ENCODE measurements around the gene SPSB3.

Gene SPSB3

DNA sequence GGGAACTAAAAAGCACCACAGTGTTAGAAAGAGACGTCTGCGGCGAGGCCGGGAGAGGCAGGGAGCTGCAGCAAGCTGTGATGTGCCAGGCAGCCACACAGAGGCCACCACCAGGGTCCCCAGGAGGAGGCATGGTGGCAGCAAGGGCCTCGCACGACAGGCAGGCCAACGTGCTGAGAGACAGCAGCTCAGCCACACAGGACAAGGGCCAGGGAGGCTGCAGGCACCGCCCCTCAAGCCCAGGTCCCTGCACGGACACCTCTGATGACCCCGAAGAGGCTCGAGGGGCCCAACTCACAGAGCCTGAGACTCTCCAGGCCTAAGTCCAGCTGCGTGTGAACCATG lies 38.5 kb upstream of the SPSB3 start:
- no peaks in the 10 kb centered on the region for H3K9me3 ChIP-seq (ENCODE audit: control insufficient read depth, low read length)
- no peaks in the 10 kb centered on the region for H3K36me3 ChIP-seq (ENCODE audit: control insufficient read depth, insufficient read depth, low read length)
- no peaks in the 10 kb centered on the region for H3K27me3 ChIP-seq (ENCODE audit: control insufficient read depth, insufficient read depth, low read length)
- no peak overlapping the region for H3K9ac ChIP-seq (ENCODE audit: low read length)
- peaks cover 12% of the 10 kb centered on the region for H3K4me1 ChIP-seq (ENCODE audit: control insufficient read depth, insufficient read depth, low read length)
- H3K4me3 ChIP-seq (ENCODE audit: low read length): no peak overlapping the region

DNA sequence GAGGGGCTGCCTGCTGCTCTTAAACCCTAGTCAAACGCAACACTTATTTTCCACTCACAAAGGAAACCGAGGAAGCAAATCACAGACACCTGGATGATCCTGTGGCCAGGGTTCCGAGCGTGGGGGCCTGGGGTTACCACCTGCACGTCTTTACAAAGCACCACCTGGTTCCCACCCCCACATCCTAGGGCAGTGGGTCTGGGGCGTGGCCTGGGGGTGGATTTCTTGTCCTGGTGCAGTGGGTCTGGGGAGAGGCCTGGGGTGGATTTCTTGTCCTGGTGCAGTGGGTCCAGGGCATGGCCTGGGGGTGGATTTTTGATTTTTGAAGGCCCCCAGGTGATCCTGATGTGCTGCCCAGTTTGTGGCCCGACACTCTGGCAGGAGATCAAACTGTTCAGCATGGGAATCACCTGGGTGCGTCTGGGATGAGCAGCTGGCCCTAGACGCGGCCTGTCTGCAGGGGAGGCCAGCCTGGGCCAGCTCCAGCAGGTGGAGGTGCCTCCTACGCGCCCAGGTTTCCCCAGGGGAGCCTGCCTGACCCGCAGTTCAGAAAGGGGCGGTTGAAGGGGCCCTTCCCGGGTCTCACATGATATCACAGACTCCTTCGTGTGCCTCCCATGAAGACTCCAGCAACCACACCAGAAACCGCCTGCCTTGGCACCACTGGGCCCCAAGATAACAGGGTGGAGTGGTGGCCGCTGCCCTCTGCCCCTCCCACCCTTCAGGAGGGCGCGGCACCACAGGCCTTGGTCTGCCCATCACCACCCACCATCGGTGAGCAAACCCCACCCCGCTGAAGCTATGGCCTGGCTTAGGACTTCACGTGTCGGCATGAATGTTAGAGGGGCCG lies 38.0 kb upstream of the SPSB3 start:
- no peak overlapping the region for H3K9ac ChIP-seq (ENCODE audit: low read length)
- no peaks in the 10 kb centered on the region for H3K27me3 ChIP-seq (ENCODE audit: control insufficient read depth, insufficient read depth, low read length)
- H3K36me3 ChIP-seq (ENCODE audit: control insufficient read depth, insufficient read depth, low read length): no peaks in the 10 kb centered on the region

DNA sequence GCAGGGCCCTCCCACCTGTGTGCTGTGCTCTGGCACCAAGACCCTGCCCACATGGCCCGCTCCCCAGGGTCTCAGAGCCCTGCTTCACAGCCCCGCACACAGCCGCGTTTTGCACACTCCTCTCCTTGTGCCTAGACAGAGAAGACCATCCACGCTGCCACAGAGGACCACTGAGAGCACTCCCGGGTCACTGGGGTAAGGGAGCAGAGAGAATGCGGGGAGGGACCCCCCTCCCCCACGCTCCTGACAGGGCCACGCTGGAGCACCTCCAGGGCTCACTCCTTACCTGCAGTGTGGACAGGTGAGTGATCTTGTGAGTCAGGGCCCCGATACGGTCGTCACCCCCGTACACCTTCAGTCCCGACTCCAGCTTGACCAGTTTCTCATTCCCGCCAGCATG lies 37.2 kb upstream of the SPSB3 start:
- no peak overlapping the region for H3K4me3 ChIP-seq (ENCODE audit: low read length)
- H3K9me3 ChIP-seq (ENCODE audit: control insufficient read depth, low read length): no peaks in the 10 kb centered on the region
- H3K36me3 ChIP-seq (ENCODE audit: control insufficient read depth, insufficient read depth, low read length): no peaks in the 10 kb centered on the region
- H3K4me1 ChIP-seq (ENCODE audit: control insufficient read depth, insufficient read depth, low read length): no peaks in the 10 kb centered on the region
- H3K9ac ChIP-seq (ENCODE audit: low read length): no peak overlapping the region
- H3K27me3 ChIP-seq (ENCODE audit: control insufficient read depth, insufficient read depth, low read length): no peaks in the 10 kb centered on the region

More for the DNA sequence above, 38.0 kb upstream of the SPSB3 start:
- H3K9me3 ChIP-seq (ENCODE audit: control insufficient read depth, low read length): no peaks in the 10 kb centered on the region
- H3K4me3 ChIP-seq (ENCODE audit: low read length): no peak overlapping the region
- peaks cover 6% of the 10 kb centered on the region for H3K4me1 ChIP-seq (ENCODE audit: control insufficient read depth, insufficient read depth, low read length)

DNA sequence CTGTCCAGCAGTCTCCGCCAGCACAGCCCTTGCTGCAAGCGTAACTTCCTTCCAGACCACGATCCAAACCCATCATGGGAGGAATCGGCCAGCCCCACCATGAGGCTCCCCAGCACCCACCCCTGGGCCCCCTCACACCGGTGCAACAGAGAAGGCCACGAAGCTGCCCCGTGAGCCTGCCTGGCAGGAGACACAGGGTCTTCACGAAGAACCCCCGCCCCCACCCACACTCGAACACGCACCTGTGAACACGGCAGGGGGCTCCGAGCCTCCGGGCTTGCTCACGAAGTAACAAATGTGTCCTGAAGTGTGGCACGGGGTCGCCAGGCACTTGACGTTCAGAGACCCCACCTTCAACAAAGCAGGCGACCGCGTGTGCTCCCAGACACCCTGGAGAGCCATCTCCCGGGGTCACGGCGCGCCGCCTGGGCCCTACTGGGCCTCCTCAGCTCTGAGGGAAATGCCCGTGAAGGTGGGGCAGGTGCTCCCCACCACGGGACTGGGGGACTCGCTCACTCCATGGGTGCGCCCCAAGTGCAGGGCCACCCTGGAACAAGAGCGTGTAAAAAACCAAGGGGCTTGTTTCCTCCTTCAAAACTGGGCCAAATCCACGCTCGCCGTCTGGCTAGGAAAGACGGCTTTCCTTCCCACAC lies 36.6 kb upstream of the SPSB3 start:
- Histone ChIP-seq H3K27me3 (ENCODE audit: control insufficient read depth, insufficient read depth, low read length) (no peaks in the 10 kb centered on the region), H3K4me1 (ENCODE audit: control insufficient read depth, insufficient read depth, low read length) (no peaks in the 10 kb centered on the region), H3K36me3 (ENCODE audit: control insufficient read depth, insufficient read depth, low read length) (no peaks in the 10 kb centered on the region), H3K9me3 (ENCODE audit: control insufficient read depth, low read length) (no peaks in the 10 kb centered on the region), H3K4me3 (ENCODE audit: low read length) (no peak overlapping the region), H3K9ac (ENCODE audit: low read length) (no peak overlapping the region)

DNA sequence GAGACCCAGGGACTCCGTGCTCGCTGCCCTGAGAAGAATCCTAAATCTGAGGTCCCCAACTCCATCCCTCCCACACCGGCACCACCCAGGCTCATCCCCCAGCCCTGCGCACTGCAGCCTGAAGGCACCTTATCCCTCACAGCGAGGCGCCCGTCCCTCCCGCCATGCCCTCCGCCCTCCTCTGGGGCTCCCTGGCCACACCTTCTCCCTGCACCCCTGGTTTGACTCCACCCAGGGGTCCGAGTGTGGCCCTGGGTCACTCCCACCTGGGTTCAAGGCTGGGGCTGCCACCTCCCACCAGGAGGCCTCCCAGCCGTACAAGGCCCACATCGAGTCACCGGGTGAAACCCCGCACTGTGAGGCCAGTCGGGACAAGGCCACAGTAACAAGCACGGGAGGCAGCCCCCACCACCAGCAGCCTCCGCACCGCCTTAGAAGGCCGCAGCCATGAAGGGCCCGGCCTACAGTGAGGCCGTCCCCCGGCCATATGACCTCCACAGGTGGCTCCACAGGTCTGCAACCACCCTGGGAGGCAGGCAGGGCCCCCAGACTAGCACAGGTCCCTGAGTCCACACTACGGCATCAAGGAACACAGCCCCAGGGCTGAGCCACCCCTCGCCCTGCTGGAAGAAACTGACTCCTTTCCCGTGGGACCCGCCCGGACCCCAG lies 36.0 kb upstream of the SPSB3 start:
- Histone ChIP-seq H3K27me3 (ENCODE audit: control insufficient read depth, insufficient read depth, low read length) (no peaks in the 10 kb centered on the region), H3K9ac (ENCODE audit: low read length) (no peak overlapping the region), H3K4me3 (ENCODE audit: low read length) (no peak overlapping the region), H3K9me3 (ENCODE audit: control insufficient read depth, low read length) (no peaks in the 10 kb centered on the region), H3K36me3 (ENCODE audit: control insufficient read depth, insufficient read depth, low read length) (no peaks in the 10 kb centered on the region), H3K4me1 (ENCODE audit: control insufficient read depth, insufficient read depth, low read length) (no peaks in the 10 kb centered on the region)

DNA sequence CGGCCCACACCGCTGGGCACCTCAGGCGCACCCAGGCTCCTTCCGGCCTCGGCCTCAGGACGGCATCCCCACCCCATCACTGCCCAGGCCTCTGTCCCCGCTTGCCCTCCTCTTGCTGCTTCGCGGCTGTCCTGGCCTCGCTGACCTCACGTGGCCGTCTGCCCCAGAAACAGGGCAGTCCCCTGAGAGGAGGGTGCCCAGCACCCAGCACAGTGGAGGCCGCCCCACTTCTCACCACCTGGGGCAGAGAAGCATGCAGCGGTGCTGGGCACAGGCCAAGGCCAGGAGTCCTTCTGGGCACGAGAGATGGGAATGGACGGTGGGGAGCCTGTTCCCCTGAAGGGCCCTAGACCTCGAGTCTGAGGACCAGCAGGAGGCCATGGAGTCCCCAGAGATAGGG lies 35.3 kb upstream of the SPSB3 start:
- peaks cover 4% of the 10 kb centered on the region for H3K4me1 ChIP-seq (ENCODE audit: control insufficient read depth, insufficient read depth, low read length)
- H3K27me3 ChIP-seq (ENCODE audit: control insufficient read depth, insufficient read depth, low read length): no peaks in the 10 kb centered on the region
- H3K9ac ChIP-seq (ENCODE audit: low read length): no peak overlapping the region
- no peaks in the 10 kb centered on the region for H3K36me3 ChIP-seq (ENCODE audit: control insufficient read depth, insufficient read depth, low read length)
- no peaks in the 10 kb centered on the region for H3K9me3 ChIP-seq (ENCODE audit: control insufficient read depth, low read length)
- no peak overlapping the region for H3K4me3 ChIP-seq (ENCODE audit: low read length)

DNA sequence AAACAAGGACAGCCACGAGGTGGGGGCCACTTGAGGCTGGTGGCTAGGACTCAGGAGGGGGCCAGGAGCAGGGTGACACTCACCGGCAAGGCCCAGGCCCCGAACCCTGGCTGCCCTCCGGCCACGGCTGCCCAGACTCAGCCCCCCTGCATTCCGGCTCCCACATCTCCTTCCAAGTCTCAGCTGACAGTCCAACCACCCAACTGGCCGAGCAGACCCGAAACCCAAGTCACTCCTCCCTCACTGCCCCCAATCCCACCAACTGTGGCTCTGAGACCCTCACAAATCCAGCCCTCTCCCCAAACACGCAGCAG lies 34.9 kb upstream of the SPSB3 start:
- Histone ChIP-seq H3K9me3 (ENCODE audit: control insufficient read depth, low read length) (no peaks in the 10 kb centered on the region), H3K36me3 (ENCODE audit: control insufficient read depth, insufficient read depth, low read length) (no peaks in the 10 kb centered on the region), H3K4me3 (ENCODE audit: low read length) (no peak overlapping the region), H3K27me3 (ENCODE audit: control insufficient read depth, insufficient read depth, low read length) (no peaks in the 10 kb centered on the region), H3K4me1 (ENCODE audit: control insufficient read depth, insufficient read depth, low read length) (peaks cover 6% of the 10 kb centered on the region), H3K9ac (ENCODE audit: low read length) (no peak overlapping the region)

DNA sequence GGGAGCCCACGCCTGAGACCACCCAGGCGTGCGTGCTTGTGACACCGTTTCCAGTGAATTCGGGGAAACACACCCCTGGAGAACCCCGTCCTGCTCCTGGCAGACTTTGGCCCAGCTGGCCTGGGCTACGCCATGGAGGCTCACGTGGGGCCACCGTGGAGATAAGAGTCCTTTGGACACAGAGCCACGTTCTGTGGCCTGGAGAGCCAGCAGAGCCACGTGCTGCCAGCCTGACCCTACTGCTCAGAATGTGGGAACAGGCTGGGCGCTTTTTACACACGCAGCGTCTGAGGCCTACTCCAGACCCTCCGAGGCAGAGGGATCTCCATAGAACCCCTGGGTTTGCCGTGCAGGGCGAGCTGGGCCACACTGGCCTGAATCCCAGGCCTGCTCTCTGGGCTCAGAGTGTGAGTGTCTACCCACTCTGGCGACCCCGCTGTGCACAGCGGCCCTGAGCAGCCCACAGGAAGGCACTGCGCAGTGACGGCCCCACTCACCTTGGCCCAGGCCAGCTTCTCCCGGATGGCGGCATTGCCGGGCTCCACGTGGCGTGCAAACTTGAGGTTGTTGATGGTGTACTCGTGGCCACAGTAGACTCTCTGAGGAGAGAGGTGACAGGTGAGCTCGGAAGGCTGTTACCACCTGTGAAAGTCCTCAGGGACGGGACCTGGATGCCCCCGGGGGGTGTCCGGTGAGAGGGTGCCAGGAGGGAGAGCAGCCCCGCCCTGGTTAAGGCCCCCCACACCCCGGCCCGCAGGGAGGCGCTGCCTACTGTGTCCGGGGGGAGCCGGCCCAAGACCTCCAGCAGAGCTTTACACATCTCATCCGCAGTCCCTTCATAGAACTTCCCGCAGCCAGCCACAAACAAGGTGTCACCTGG lies 34.3 kb upstream of the SPSB3 start:
- H3K36me3 ChIP-seq (ENCODE audit: control insufficient read depth, insufficient read depth, low read length): no peaks in the 10 kb centered on the region
- no peak overlapping the region for H3K9ac ChIP-seq (ENCODE audit: low read length)
- H3K27me3 ChIP-seq (ENCODE audit: control insufficient read depth, insufficient read depth, low read length): no peaks in the 10 kb centered on the region
- no peak overlapping the region for H3K4me3 ChIP-seq (ENCODE audit: low read length)
- H3K4me1 ChIP-seq (ENCODE audit: control insufficient read depth, insufficient read depth, low read length): peaks cover 6% of the 10 kb centered on the region
- H3K9me3 ChIP-seq (ENCODE audit: control insufficient read depth, low read length): no peaks in the 10 kb centered on the region

DNA sequence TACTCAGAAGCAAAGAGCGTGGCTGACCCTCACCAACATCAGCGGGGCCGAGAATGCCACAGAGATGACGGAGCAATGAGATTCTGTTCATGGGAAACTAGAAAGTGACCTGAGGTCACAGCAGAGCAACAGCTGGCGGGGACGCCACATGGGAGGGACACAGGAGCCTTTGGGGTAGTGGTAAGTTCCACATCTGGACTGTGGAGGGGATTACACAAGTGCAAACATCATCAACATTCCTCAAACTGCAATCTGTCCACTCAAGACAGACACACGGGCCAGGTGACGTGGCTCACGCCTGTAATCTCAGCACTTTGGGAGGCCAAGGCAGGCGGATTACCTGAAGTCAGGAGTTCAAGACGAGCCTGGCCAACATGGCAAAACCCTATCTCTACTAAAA lies 33.1 kb upstream of the SPSB3 start:
- Histone ChIP-seq H3K9ac (ENCODE audit: low read length) (no peak overlapping the region), H3K4me3 (ENCODE audit: low read length) (no peak overlapping the region), H3K27me3 (ENCODE audit: control insufficient read depth, insufficient read depth, low read length) (no peaks in the 10 kb centered on the region), H3K36me3 (ENCODE audit: control insufficient read depth, insufficient read depth, low read length) (no peaks in the 10 kb centered on the region), H3K9me3 (ENCODE audit: control insufficient read depth, low read length) (no peaks in the 10 kb centered on the region), H3K4me1 (ENCODE audit: control insufficient read depth, insufficient read depth, low read length) (peaks cover 6% of the 10 kb centered on the region)

DNA sequence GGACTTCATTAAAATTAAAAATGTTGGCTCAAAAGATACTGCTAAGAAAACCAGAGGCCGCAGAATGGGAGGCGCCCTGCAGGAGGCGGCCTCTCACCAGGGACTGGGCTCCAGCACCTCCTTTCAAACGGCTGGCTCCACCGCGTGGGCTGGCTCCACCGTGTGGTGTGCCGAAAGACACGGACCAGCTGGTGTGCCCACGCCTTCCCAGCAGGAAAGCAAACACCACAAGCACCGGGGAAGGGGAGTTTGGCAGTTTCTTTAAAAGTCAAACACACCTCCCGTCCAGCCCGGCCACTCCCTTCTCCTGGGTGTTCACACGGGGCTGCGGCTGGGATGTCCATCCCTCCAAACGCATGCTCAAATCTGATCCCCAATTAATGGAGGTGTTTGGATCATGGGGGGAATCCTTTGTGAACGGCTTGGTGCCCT lies 30.4 kb upstream of the SPSB3 start:
- Histone ChIP-seq H3K36me3 (ENCODE audit: control insufficient read depth, insufficient read depth, low read length) (no peaks in the 10 kb centered on the region), H3K9me3 (ENCODE audit: control insufficient read depth, low read length) (no peaks in the 10 kb centered on the region), H3K9ac (ENCODE audit: low read length) (no peak overlapping the region), H3K4me3 (ENCODE audit: low read length) (no peak overlapping the region), H3K4me1 (ENCODE audit: control insufficient read depth, insufficient read depth, low read length) (peaks cover 6% of the 10 kb centered on the region), H3K27me3 (ENCODE audit: control insufficient read depth, insufficient read depth, low read length) (no peaks in the 10 kb centered on the region)

DNA sequence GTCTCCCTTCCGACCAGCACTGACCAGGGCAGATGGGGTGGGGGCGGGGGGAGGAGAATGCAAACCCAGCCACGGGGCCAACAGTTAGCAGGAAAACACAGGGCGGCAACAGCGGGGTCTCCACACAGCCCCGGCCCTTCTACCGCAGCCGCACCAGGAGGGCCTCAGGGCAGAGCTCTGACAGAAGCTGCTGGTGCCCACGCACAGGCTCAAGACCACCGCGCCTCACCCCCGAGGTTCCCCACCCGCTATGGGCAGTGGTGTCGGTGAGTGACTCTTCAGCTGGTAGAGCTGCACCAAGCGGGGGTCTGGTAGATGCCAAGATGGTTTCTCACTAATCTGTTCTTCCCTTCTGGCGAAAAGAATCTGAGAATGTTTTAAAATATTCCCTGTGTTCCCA lies 28.2 kb upstream of the SPSB3 start:
- Histone ChIP-seq H3K4me3 (ENCODE audit: low read length) (no peak overlapping the region), H3K27me3 (ENCODE audit: control insufficient read depth, insufficient read depth, low read length) (no peaks in the 10 kb centered on the region), H3K9ac (ENCODE audit: low read length) (no peak overlapping the region), H3K36me3 (ENCODE audit: control insufficient read depth, insufficient read depth, low read length) (peaks cover 5% of the 10 kb centered on the region), H3K4me1 (ENCODE audit: control insufficient read depth, insufficient read depth, low read length) (peaks cover 6% of the 10 kb centered on the region), H3K9me3 (ENCODE audit: control insufficient read depth, low read length) (no peaks in the 10 kb centered on the region)

DNA sequence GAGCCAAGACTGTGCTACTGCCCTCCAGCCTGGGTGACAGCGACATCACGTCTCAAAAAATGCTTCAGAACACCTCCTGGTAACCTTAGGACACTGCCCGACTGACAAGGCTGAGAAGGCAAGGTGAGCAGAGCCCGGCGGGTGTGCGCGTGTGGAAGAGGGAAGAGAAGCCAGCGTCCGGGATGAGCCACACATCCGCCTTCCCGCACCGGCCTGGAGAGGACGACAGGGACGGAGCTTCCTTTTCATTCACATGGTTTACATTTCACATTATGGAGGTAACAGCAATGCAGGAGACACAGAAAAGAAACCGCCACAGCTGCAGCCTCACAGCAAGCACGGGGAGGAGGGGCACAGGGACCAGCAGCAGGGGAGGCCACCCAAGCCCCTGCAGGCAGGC lies 27.7 kb upstream of the SPSB3 start:
- no peaks in the 10 kb centered on the region for H3K27me3 ChIP-seq (ENCODE audit: control insufficient read depth, insufficient read depth, low read length)
- no peak overlapping the region for H3K4me3 ChIP-seq (ENCODE audit: low read length)
- peaks cover 5% of the 10 kb centered on the region for H3K36me3 ChIP-seq (ENCODE audit: control insufficient read depth, insufficient read depth, low read length)
- H3K4me1 ChIP-seq (ENCODE audit: control insufficient read depth, insufficient read depth, low read length): peaks cover 6% of the 10 kb centered on the region
- no peaks in the 10 kb centered on the region for H3K9me3 ChIP-seq (ENCODE audit: control insufficient read depth, low read length)
- H3K9ac ChIP-seq (ENCODE audit: low read length): no peak overlapping the region
